Loucy (cell line): ENCODE data around the gene HOXA3.

ENCODE experiments used
- H2AFZ ChIP-seq: fragments of 200-600 bp; sonication (generic); 2 replicates; pipeline ENCODE4 v1.6.0; 2016; ENCODE audit warnings: antibody characterized with exemption, mild to moderate bottlenecking, low read length, moderate library complexity
- H3F3A ChIP-seq: fragments of 200-600 bp; 2 replicates; pipeline ENCODE4 v1.6.0; 2016; ENCODE audit warnings: antibody characterized with exemption, low read depth, mild to moderate bottlenecking
- H3K27me3 ChIP-seq: fragments of 200-600 bp; sonication (generic); 2 replicates; pipeline ENCODE4 v1.6.1; 2014; ENCODE audit warnings: low read length, mild to moderate bottlenecking; ENCODE audit not compliant: insufficient read depth, poor library complexity, severe bottlenecking
- H3K36me3 ChIP-seq: fragments of 200-600 bp; sonication (generic); 2 replicates; pipeline ENCODE4 v1.6.1; 2016; ENCODE audit warnings: low read length; ENCODE audit not compliant: insufficient read depth
- H3K4me1 ChIP-seq: fragments of 200-600 bp; sonication (generic); 2 replicates; pipeline ENCODE4 v1.5.1; 2014; ENCODE audit warnings: low read length, mild to moderate bottlenecking; ENCODE audit not compliant: insufficient read depth, poor library complexity, severe bottlenecking
- H3K4me2 ChIP-seq: fragments of 200-600 bp; sonication (generic); 2 replicates; pipeline ENCODE4 v1.6.0; 2014; ENCODE audit warnings: antibody characterized with exemption, low read length, low read depth, mild to moderate bottlenecking; ENCODE audit not compliant: poor library complexity, severe bottlenecking
- H3K4me3 ChIP-seq: fragments of 200-600 bp; sonication (generic); 2 replicates; pipeline ENCODE4 v1.5.1; 2014; ENCODE audit warnings: low read length, mild to moderate bottlenecking, mixed read lengths; ENCODE audit not compliant: poor library complexity, severe bottlenecking
- H3K79me2 ChIP-seq: fragments of 200-600 bp; sonication (generic); 2 replicates; pipeline ENCODE4 v1.6.1; 2014; ENCODE audit warnings: low read length; ENCODE audit not compliant: insufficient read depth
- H3K9ac ChIP-seq: fragments of 200-600 bp; sonication (generic); 2 replicates; pipeline ENCODE4 v1.6.0; 2014; ENCODE audit warnings: mild to moderate bottlenecking, low read depth, low read length, moderate library complexity; ENCODE audit not compliant: poor library complexity, severe bottlenecking
- H3K9me2 ChIP-seq: fragments of 200-600 bp; sonication (generic); replicated peaks from 2 replicates; pipeline ENCODE4 v1.6.1; 2016; ENCODE audit warnings: low read depth, low read length, mixed read lengths
- H3K9me3 ChIP-seq: fragments of 200-600 bp; sonication (generic); 2 replicates; pipeline ENCODE4 v1.6.1; 2014; ENCODE audit warnings: mild to moderate bottlenecking, antibody characterized with exemption, low read length, low read depth; ENCODE audit not compliant: insufficient read depth
- H4K20me1 ChIP-seq: fragments of 200-600 bp; sonication (generic); 2 replicates; pipeline ENCODE4 v1.6.0; 2014; ENCODE audit warnings: antibody characterized with exemption, low read length, mild to moderate bottlenecking; ENCODE audit not compliant: insufficient read depth, poor library complexity, severe bottlenecking
- EZH2phosphoT487 ChIP-seq: fragments of 200-600 bp; IDR thresholded peaks from 2 replicates; pipeline ENCODE4 v1.6.1; 2018; ENCODE audit warnings: antibody characterized with exemption, mild to moderate bottlenecking, moderate library complexity, borderline replicate concordance
- TF ChIP-seq, protein P1 (sequence below): fragments of 200-600 bp; sonication (generic); conservative IDR thresholded peaks from 2 replicates; pipeline ENCODE4 v1.5.1; 2014; ENCODE audit warnings: mild to moderate bottlenecking, antibody characterized with exemption, low read length

HOXA3 gene

DNA sequence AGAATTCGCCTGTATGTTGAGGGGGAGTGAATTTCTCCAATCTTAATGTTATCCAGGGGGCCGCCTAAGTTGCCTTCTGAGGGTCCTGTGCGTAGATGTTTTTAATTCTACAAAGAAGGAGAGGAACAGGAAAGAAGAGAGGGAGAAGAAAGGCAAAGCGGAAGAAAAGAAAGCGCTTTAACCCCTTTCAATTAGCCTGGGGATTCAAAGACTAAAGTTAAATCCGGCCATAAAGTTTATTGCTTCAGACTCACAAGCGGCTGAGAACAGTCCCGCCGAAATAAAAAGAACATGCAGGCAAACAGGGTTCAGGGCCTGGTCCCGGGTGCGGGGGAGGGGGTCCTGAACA lies 13.4 kb downstream of the HOXA3 start:
- peaks cover 100% of the 10 kb centered on the region for H3K79me2 ChIP-seq
- no peaks in the 10 kb centered on the region for H3K27me3 ChIP-seq

DNA sequence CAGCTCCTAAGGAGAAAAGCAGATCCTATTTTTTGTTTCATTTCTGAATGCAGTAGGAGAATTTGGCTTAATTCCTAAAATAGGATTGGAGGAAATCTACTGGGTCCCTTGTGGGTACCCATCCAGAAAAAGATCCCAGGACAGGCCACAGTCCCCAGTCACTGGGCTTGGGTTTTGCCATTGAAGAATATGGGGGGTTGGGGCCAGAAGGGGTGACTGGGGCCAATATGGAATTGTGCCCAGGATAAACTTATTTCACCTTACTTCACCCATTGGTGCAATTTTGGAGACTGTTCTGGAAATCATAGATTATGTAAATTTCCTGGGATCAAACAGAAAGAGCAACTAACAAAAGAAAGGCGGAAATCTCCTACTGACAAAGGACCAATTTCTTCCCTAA lies 13.9 kb downstream of the HOXA3 start:
- peak overlapping the region; percentile 94 for H3K4me3 ChIP-seq
- no peak for TF ChIP-seq EZH2phosphoT487
- TF ChIP-seq, protein P1, sequence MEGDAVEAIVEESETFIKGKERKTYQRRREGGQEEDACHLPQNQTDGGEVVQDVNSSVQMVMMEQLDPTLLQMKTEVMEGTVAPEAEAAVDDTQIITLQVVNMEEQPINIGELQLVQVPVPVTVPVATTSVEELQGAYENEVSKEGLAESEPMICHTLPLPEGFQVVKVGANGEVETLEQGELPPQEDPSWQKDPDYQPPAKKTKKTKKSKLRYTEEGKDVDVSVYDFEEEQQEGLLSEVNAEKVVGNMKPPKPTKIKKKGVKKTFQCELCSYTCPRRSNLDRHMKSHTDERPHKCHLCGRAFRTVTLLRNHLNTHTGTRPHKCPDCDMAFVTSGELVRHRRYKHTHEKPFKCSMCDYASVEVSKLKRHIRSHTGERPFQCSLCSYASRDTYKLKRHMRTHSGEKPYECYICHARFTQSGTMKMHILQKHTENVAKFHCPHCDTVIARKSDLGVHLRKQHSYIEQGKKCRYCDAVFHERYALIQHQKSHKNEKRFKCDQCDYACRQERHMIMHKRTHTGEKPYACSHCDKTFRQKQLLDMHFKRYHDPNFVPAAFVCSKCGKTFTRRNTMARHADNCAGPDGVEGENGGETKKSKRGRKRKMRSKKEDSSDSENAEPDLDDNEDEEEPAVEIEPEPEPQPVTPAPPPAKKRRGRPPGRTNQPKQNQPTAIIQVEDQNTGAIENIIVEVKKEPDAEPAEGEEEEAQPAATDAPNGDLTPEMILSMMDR = no peak
- H3K9ac ChIP-seq = peak overlapping the region; percentile 68
- H3F3A ChIP-seq = peaks cover 4% of the 10 kb centered on the region
- H4K20me1 ChIP-seq = peaks cover 95% of the 10 kb centered on the region
- peak overlapping the region; percentile 91 for H3K4me2 ChIP-seq
- no peaks in the 10 kb centered on the region for H3K9me3 ChIP-seq
- H3K27me3 ChIP-seq = no peaks in the 10 kb centered on the region
- H3K4me1 ChIP-seq = peaks cover 80% of the 10 kb centered on the region
- H3K9me2 ChIP-seq = no peaks in the 10 kb centered on the region
- no peak overlapping the region for H2AFZ ChIP-seq
- H3K36me3 ChIP-seq = peaks cover 59% of the 10 kb centered on the region
- peaks cover 100% of the 10 kb centered on the region for H3K79me2 ChIP-seq

More for the DNA sequence above, 13.4 kb downstream of the HOXA3 start:
- H3K4me1 ChIP-seq = peaks cover 81% of the 10 kb centered on the region
- H3F3A ChIP-seq = peaks cover 4% of the 10 kb centered on the region
- TF ChIP-seq, protein P1 = no peak
- TF ChIP-seq EZH2phosphoT487 = no peak
- H3K4me3 ChIP-seq = peak overlapping the region; percentile 94
- H3K36me3 ChIP-seq = peaks cover 59% of the 10 kb centered on the region
- H3K9ac ChIP-seq = peak overlapping the region; percentile 68
- H2AFZ ChIP-seq = no peak overlapping the region
- peaks cover 95% of the 10 kb centered on the region for H4K20me1 ChIP-seq
- no peaks in the 10 kb centered on the region for H3K9me2 ChIP-seq
- peak overlapping the region; percentile 91 for H3K4me2 ChIP-seq
- H3K9me3 ChIP-seq = no peaks in the 10 kb centered on the region

DNA sequence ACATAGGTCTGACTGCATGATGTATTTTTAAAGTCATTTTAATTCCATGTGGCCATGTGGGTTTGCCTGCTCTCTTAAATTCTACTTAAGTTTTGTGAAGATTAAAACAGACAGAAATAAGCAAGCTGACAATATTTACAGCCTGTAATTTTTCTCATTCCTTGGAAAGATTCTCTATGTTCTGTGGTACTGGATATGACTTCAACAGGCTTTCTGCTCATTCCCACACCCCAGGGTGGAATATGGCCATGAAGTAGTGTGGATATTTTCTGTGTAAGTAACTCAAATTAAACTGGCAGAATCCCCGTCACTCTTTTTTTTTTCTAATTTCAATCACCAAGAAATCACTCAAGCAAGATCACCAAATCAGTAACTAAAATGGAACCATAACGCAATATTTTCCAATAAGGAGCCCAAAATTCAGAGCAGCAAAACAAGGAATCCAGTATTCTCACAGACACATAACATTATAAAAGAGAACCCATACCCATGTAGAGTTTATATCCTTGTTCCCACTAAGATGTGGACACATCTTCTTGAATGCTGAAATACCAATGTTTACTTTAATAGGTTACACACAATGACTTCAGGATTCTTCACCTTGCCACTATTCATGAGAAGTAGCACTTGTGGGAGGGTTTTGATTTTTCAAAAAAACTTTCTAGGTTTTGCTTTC lies 14.6 kb downstream of the HOXA3 start:
- H3K9me2 ChIP-seq = no peaks in the 10 kb centered on the region
- H3K4me2 ChIP-seq = peak overlapping the region; percentile 91
- H3K27me3 ChIP-seq = no peaks in the 10 kb centered on the region
- H3K4me3 ChIP-seq = peak overlapping the region; percentile 94
- peaks cover 4% of the 10 kb centered on the region for H3F3A ChIP-seq
- peaks cover 95% of the 10 kb centered on the region for H4K20me1 ChIP-seq
- peak overlapping the region; percentile 68 for H3K9ac ChIP-seq
- H2AFZ ChIP-seq = no peak overlapping the region
- peaks cover 100% of the 10 kb centered on the region for H3K79me2 ChIP-seq
- H3K36me3 ChIP-seq = peaks cover 59% of the 10 kb centered on the region
- peaks cover 83% of the 10 kb centered on the region for H3K4me1 ChIP-seq
- TF ChIP-seq, protein P1 = no peak
- no peak for TF ChIP-seq EZH2phosphoT487
- H3K9me3 ChIP-seq = no peaks in the 10 kb centered on the region
